Panc1 (cell line): ENCODE results near the gene CAPN7.

ENCODE experiments used
- CTCF ChIP-seq: fragments of 450-650 bp; IDR thresholded peaks from 2 replicates; pipeline ENCODE4 v1.5.1; 2017; ENCODE audit warnings: mild to moderate bottlenecking
- POLR2AphosphoS5 ChIP-seq: IDR thresholded peaks from 2 replicates; pipeline ENCODE4 v1.6.1; 2012; ENCODE audit warnings: mild to moderate bottlenecking, low read depth, low read length, moderate library complexity

GRCh38 chr3:15165061-15165460 lies 41.0 kb upstream of the CAPN7 start:
- TF ChIP-seq CTCF (no peak), POLR2AphosphoS5 (no peak)
